Hippocampal formation (tissue), 2 donors: ENCODE measurements around the gene USP6.
"Not testable (repeated sequence)": the region's sequence is repeated elsewhere in the genome, so short reads cannot be mapped to it uniquely, and the experiment has no call there.

Experiments
- DNase-seq, 2 donors: peaks; one replicate each; lab custom pipeline; 2025; lab: John Stamatoyannopoulos, UW

Gene USP6

DNA sequence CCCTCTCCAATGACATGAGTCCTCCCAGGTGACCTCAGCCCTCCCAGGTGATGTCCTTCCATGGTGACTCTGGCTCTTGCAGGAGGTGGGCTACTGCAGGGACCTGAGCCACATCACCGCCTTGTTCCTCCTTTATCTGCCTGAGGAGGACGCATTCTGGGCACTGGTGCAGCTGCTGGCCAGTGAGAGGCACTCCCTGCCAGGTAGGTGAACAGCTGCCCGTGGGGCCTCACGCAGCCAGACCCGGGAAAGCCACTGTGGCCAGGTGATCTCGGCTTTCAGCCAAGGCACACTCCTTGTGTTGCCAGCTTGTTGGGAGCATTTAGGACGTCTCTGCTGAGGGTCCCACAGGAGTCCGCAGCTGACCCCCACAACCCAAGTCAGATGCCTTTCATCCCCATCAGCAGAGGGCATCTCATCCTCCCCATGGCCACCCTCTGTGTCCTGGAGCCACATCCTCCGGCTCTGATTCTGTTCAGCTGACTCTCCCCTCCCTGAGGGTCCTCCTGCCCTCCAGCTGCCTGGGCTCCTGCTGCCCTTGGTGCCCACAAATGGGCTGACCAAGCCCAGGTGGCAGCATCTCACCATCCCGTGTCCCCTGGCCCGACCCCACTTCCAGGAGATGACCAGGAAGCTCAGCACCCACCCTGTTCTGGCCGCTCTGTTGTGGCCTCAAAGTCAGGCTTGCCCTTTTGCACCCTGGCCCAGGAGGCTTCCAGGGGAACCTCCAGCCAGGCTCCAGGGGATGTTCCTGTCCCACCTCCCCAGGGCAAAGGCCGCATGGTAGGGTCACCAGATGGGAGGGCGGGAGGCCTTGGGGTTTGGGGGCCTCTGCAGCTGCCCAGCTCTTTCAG, 20.1 kb downstream of the USP6 start:
- no peak for DNase-seq

GRCh38 chr17:5136580-5137412, 21.0 kb downstream of the USP6 start:
- not testable (repeated sequence) for DNase-seq

GRCh38 chr17:5137511-5138197, 21.8 kb downstream of the USP6 start:
- not testable (repeated sequence) for DNase-seq

DNA sequence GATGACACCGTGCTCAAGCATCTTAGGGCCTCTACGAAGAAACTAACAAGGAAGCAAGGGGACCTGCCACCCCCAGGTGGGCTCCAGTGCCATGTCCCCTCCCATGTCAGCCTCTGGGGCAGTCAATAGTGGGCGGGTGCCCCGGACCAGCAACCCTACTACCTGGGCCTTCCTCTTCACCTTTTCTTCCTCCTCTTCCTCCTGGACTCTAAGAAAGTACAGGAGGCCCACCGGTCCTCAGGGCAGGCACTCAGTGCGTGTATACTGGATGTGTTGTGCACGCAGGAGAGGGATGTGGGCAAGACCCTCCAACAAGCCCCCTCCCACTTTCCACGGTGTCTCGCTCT, 22.3 kb downstream of the USP6 start:
- DNase-seq: not testable (repeated sequence)

DNA sequence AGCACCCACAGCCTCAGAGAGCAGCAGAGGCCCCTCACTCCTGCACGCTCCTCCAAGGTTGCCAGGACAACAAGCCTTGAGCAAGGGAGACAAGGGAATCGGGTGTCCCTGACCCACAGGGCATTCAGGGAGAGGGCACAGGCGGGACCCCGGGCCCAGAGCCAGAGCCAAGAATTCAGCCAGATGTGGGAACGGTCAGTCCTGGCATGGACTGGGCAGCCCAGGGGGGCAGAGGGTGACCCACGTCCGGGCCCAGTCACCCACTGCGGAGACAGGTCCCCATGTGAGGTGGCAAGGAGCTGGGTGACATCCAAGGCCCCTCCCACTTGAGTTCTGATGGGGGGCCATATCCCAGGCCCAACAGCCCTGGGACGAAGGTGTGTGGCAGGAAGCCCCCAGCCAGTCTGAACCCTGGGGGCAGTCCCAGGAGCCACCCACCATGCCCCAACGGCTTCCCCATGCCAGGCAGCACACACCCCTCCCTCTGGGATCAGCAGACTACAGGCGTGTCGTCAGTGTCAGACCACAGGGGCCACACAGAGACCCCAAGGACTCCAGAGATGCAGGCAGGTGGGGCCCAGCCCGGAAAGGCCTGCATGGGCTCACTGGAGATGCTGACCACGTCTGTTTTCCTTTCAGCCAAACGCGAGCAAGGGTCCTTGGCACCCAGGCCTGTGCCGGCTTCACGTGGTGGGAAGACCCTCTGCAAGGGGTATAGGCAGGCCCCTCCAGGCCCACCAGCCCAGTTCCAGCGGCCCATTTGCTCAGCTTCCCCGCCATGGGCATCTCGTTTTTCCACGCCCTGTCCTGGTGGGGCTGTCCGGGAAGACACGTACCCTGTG, 23.0 kb downstream of the USP6 start:
- DNase-seq: no peak

DNA sequence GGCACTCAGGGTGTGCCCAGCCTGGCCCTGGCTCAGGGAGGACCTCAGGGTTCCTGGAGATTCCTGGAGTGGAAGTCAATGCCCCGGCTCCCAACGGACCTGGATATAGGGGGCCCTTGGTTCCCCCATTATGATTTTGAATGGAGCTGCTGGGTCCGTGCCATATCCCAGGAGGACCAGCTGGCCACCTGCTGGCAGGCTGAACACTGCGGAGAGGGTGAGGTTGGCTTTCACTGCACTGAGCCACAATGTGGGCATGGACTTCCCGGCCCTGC, 23.6 kb downstream of the USP6 start:
- DNase-seq: no peak

DNA sequence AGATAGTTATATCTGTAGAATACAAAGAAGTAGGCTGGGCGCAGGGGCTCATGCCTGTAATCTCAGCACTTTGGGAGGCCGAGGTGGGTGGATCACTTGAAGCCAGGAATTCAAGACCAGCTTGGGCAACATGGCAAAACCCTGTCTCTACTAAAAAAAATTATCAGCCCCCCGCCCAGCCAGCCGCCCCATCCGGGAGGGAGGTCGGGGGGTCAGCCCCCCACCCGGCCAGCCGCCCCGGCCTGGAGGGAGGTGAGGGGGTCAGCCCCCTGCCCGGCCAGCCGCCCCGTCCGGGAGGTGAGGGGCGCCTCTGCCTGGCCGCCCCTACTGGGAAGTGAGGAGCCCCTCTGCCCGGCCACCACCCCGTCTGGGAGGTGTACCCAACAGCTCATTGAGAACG, 27.0 kb downstream of the USP6 start:
- DNase-seq: not testable (repeated sequence)

DNA sequence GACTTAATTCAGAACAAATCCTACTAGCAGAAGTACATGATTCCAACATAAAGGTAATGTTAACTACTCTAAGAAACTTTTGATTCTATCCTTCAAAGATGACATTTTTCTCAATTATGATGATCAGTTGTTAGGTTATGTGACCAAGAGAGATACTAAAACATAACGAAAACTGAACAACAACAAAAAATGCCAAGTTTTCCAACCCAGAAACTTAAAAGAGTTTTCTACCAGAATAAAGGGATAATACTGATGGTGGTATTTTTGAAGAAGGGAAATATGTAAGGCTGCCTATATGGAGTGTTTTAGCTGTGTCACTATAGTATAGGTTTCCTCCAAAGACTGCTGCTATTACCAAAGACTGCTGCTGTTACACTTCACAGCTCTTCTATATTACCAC, 30.3 kb downstream of the USP6 start:
- DNase-seq: not testable (repeated sequence)

GRCh38 chr17:5160702-5161101, 44.9 kb downstream of the USP6 start:
- DNase-seq: not testable (repeated sequence)

DNA sequence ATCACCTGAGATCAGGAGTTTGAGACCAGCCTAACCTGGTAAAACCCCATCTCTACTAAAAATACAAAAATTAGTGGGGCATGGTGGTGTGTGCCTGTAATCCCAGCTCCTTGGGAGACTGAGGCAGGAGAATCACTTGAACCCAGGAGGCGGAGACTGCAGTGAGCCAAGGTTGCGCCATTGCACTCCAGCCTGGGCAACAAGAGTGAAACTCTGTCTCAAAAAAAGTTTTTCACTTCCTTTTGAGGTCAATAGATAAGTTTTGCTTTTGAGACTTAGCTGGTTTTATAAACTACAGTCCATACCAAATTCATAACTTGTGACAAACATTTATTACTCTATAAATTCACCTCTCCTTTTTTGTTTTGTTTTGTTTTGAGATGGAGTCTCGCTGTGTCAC, 46.0 kb downstream of the USP6 start:
- not testable (repeated sequence) for DNase-seq

- no peak for DNase-seq
Measured at GRCh38 chr17:5164436-5164835, 48.6 kb downstream of the USP6 start.

- DNase-seq: not testable (repeated sequence)
Measured at GRCh38 chr17:5165791-5166564, 50.1 kb downstream of the USP6 start.

DNA sequence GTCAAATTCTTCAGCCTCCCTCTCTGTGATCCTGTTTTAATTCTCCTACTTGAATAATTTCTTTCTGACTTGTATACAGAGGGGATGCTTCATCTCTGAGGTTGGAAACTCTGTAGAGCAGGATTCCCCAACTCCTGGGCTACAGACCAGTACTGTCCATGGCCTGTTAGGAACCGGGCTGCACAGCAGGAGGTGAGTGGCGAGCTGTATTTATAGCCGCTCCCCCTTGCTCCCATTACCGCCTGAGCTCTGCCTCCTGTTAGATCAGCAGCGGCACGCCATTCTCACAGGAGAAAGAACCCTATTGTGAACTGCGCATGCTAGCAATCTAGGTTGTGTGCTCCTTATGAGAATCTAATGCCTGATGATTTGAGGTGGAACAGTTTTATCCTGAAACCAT, 59.2 kb downstream of the USP6 start:
- DNase-seq: not testable (repeated sequence)

GRCh38 chr17:5179003-5179402, 63.2 kb downstream of the USP6 start:
- DNase-seq: no peak

DNA sequence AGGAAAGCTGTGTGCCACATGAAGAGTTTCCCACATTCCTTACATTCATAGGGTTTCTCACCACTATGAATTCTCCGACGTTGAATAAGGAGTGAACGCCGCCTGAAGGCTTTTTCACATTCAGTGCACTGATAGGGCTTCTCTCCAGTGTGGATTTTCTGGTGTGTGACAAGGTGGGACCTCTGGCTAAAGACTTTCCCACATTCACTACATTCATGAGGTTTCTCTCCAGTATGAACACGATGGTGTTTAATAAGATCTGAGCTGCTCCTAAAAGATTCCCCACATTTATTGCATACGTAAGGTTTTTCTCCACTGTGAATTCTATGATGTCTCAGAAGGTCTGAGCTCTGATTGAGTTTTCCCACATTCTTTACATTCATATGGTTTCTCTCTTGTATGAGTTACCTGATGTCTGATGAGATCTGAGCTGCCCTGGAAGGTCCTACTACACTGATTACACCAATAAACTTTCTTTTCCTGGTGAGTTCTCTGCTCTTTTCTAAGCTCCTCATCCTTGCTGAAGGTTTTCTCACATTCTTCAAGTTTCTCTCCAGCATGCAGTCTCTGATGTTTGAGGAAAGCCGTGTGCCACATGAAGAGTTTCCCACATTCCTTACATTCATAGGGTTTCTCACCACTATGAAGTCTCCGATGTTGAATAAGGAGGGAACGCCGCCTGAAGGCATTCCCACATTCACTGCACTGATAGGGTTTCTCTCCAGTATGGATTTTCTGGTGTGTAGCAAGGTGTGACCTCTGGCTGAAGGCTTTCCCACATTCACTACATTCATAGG, 65.9 kb downstream of the USP6 start:
- DNase-seq: no peak

- no peak for DNase-seq
Measured at GRCh38 chr17:5182597-5183409, 67.0 kb downstream of the USP6 start.

DNA sequence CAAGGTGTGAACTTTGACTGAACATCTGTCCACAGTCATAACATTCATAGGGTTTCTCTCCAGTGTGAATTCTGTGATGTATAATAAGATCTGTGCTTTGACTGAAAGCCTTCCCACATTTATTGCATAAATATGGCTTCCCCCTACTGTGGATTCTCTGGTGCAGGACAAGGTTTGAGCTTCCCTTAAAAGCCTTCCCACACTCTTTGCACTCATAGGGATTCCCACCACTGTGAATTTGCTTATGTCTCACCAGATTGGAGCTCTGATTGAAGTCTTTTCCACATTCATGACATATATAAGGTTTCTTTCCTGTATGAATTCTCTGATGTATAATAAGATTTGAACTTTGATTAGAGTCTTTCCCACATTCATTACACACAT, 67.6 kb downstream of the USP6 start:
- no peak for DNase-seq

- no peak for DNase-seq
Measured at GRCh38 chr17:5184288-5184687, 68.5 kb downstream of the USP6 start.
